Fibroblast of lung (primary cell): ENCODE measurements around the gene PSKH1.

Experiments used
- CTCF ChIP-seq, 2 donors: IDR thresholded peaks in 1 of 2; conservative IDR thresholded peaks in 1 of 2; 1 replicate in 1 of 2; 2 replicates in 1 of 2; pipeline ENCODE4 v1.5.1; 2011 to 2012; ENCODE audit warnings: low read length in 2 of 2, control low read depth in 1 of 2, inconsistent platforms in 1 of 2, low read depth in 1 of 2, mild to moderate bottlenecking in 1 of 2
- EZH2 ChIP-seq: IDR thresholded peaks from 2 replicates; pipeline ENCODE4 v1.5.1; 2012; ENCODE audit warnings: low read length, control low read depth, mild to moderate bottlenecking; ENCODE audit errors: missing control alignments

- TF ChIP-seq CTCF (conservative IDR thresholded peaks at IDR 0.05 in 1 of 2, IDR thresholded peaks at IDR 0.05 in 1 of 2; ENCODE audit: low read depth in 1 of 2, low read length in 2 of 2) (peak; percentile 47 to 69), EZH2 (no peak)
Measured at GRCh38 chr16:67942200-67942509, 49.1 kb downstream of the PSKH1 start.
